GM12891 (cell line): ENCODE data around the gene STPG1.

Source experiments
- PAX5 ChIP-seq: IDR thresholded peaks from 2 replicates; pipeline ENCODE4 v1.6.1; 2011; ENCODE audit warnings: low read length, moderate library complexity, mild to moderate bottlenecking; ENCODE audit not compliant: insufficient read depth, severe bottlenecking
- POLR2A ChIP-seq: IDR thresholded peaks from 2 replicates; pipeline ENCODE4 v1.6.1; 2011; ENCODE audit warnings: low read depth, low read length, control low read depth
- POLR2AphosphoS5 ChIP-seq: IDR thresholded peaks from 2 replicates; pipeline ENCODE4 v1.6.1; 2011; ENCODE audit warnings: low read depth, low read length, control low read depth
- POU2F2 ChIP-seq: IDR thresholded peaks from 2 replicates; pipeline ENCODE4 v1.6.1; 2011; ENCODE audit warnings: low read depth, mild to moderate bottlenecking, control low read depth, low read length, moderate library complexity
- SPI1 ChIP-seq: IDR thresholded peaks from 2 replicates; pipeline ENCODE4 v1.6.1; 2011; ENCODE audit warnings: low read depth, low read length, control low read depth
- TAF1 ChIP-seq: IDR thresholded peaks from 2 replicates; pipeline ENCODE4 v1.6.1; 2011; ENCODE audit warnings: low read depth, low read length, control low read depth

GRCh38 chr1:24450857-24451397, 37.3 kb upstream of the STPG1 start:
- TF ChIP-seq POLR2AphosphoS5, result no peak
- no peak for TF ChIP-seq POLR2A
- no peak for TF ChIP-seq SPI1
- no peak for TF ChIP-seq PAX5
- TF ChIP-seq TAF1, result no peak
- TF ChIP-seq POU2F2, result no peak
